ENCODE measurements around the gene PAQR9.
A peak's percentile ranks its signal among the peaks of the same experiment; 100 is the strongest.
"Not testable (repeated sequence)": the region's sequence is repeated elsewhere in the genome, so short reads cannot be mapped to it uniquely, and the experiment has no call there.

Gene PAQR9
- 0 to 0.15 reads per million in 2 donors for total RNA-seq

DNA sequence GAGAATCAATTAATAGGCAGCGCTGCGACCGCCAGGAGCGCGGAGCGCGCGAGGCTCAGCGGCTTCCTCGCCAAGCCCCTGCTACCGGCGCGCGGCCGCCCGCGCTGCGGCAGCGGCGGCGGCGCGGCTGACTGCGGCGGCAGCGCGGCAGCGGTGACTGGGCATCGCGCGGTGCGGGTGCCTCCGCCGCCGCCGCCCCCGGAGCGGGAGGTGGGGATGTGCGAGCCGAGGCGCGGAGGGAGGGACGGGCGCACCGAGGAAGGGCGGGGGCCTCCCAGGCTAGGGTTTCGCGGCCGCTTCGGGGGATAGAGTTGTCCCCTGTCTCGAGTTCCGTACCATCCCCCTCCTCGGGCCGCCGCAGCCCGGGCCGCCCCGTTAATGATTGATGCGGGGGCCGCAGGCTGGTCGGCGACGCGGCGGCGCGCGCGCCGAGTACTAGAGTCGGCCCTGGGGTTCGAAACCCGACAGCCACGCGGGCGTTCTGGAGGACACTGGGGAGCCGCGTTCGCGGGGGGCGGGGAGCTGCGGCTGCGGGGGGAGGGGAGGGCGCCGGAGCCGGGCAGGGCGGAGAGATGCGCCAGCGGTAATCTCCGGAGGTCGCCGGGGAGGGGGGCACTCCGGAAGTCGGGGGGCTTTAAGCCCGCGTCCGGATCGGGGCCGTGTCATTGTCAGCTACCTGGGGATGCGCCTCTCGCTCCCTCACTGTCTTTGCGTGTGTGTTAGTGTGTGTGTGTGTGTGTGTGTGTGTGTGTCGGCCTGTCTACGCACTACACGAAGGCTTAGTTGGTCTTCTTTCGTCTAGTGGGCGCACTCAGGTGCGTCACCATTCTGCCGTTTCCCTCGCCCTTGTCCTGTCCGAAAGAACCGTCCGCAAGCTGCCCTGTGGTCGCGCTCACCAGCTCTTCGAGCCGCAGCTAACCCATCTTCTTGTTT, at the start of gene PAQR9:
Gene PAQR9, minus strand, starts transcription at position 159 of the 933 bp plus-strand sequence. CDS start 338 bp downstream, outside the sequence.
- peak; percentile 9 for DNase-seq

GRCh38 chr3:143011705-143012104, 48.2 kb upstream of the PAQR9 start:
- DNase-seq: no peak

GRCh38 chr3:143010024-143010423, 46.5 kb upstream of the PAQR9 start:
- DNase-seq: no peak

DNA sequence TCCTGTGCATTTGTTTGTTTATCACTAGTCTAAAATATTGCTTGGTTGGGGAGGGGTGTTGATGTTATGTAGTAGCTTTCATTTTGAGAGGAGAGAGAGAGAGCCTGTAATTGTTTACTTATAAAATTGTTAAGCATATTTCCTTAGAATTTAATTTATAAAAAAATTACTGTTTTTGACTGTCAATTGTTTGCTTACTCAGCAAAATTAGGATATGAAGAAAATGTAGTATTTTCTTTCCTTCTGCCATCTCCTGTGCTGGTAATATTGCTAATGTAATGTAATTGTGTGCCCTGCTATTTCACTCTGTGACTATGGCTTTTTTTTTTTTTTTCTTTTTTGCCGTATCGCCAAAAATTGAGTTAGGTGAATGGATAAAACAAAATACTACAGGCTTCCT, 41.3 kb upstream of the PAQR9 start:
- DNase-seq: no peak

DNA sequence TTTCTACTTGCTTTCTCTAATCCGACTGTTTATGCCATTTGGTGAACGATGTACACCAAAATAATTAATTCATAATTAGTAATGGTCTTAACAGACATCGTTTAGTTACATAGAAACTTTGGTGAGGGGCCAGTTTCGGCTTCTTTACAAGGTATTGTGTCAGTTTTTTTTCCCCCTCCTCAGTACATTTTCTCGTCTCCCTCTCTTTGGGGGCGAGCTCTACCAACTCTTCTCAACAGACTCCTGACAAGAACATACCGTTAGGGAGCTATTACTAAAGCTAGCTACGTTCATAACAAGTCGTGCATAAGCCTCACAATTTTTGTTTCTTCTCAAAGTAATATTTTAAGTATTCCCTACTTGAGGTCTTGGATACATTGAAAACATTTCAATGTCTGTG, 39.3 kb upstream of the PAQR9 start:
- DNase-seq: no peak

GRCh38 chr3:143002083-143002712, 38.7 kb upstream of the PAQR9 start:
- no peak for DNase-seq

DNA sequence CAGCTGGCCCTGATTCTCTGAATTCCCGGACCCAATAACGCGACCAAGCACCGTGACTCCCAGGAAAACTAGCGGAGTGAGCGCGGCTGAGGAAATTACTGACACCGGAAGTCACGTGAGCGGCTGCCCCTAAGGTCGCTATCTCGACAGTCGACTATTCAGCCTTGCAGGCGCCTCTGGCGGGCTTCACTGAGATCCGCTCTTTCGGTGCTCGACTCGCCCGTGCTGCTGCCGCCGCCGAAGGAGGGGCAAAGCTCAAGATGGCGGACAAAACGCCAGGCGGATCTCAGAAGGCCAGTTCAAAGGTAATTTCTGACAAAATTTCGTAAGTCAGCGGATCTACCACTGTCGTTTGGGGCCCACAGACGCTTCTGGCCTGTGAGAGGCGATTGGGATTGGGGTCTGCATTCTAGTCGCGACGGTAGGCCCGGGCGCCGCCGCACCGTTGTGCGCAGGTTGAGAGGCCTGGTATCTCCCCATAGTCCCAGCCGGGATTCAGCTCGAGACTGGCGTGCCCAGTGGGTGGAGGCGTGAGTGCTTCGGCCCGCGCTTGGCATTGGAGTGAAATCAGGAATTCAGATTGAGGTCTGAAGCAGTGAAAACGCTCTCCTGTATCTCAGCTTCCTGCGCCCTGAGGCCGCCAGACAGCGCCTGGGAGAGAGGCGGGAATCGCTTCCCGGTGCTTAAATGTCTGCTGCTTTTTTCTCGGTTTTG, 38.1 kb upstream of the PAQR9 start, which contains the start of gene U2SURP:
Gene U2SURP, plus strand, starts transcription at position 202 of the 714 bp plus-strand sequence. Its CDS starts 59 bp downstream, at position 261.
- DNase-seq: peak; percentile 62

GRCh38 chr3:143001034-143001368, 37.5 kb upstream of the PAQR9 start:
- peak; percentile 9 for DNase-seq

DNA sequence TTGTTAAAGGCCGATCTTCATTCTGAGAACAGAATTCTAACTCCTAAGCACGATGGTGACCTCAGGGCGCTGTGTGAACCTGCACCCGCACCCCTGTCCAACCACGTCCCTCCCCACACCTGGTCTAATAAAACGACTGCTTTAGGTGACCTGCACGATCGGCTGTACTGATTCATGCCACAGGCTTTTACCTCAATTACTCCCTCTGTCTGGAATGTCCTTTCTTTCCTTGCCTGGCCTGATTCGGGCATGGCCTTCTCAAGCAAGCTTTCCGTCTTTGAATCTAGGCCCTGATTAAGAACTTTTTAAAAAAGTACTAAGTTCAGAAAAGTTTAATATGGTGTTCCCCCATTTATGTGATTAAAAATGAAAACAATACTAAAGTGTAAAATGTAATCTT, 37.1 kb upstream of the PAQR9 start:
- DNase-seq: no peak

DNA sequence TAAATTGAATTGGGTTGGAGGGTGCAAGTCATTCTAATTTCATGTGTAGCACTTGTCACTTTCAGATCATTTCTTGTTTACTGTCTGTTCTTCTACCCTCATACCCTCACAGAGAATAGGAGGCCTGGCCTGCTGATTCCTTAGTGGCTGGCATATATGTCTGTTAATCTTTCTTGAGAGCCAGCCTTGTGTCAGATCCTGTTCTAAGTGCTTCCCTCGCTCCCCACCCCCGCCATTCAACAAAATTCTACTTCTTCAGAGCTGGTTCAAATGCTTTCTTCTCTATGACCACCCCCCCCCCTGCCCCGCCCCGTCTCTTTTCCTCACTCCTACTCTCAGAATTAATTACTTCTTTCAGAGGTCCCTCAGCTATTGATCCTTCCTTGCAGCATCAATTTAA, 36.4 kb upstream of the PAQR9 start:
- DNase-seq: no peak

GRCh38 chr3:142998439-142998838, 35.0 kb upstream of the PAQR9 start:
- DNase-seq: no peak

DNA sequence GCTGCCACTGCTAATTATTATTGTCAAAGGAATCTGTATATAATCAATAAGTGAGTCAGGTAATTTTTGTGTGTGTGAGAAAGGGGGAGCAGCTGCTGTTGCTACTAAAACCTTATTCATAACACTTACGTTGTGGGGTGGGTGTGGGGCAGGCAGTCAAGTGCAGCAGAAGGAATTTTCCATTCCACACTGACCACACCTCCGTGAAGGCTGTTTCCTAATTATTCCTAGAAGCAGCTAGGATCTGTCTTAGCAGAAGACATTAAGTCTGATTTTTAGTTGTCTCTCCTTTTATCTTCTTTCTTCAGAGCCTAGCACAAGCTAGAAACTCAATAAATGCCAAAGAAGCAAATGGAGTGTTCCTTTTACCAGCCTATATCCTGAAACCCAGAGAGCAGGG, 33.9 kb upstream of the PAQR9 start:
- DNase-seq: no peak

DNA sequence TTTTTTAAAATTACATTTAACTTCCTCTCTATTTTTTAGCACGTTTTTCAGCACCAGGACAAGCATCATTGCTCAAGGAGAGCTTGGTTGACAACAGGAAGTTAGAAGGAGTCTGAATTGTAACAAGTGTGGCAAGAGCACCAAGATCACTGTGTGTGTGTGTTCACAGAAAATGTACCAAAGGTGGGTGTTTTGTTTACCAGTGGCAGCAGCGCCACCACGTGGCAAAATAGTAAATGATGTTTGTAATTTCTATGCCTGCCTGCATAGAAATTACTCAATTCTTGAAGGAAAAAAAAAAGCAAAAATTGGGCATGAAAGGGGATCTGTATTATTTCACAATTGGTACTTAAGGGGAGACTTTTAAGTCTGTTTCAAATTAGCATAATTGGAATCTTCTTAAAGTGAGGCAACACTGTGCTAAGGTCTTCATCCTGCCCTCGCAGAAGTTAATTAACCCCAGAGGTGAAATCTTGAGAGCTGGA, 30.5 kb upstream of the PAQR9 start:
- DNase-seq: no peak

GRCh38 chr3:142992323-142992722, 28.8 kb upstream of the PAQR9 start:
- no peak for DNase-seq

- DNase-seq: no peak
Observed at GRCh38 chr3:142990721-142991120, 27.2 kb upstream of the PAQR9 start.

DNA sequence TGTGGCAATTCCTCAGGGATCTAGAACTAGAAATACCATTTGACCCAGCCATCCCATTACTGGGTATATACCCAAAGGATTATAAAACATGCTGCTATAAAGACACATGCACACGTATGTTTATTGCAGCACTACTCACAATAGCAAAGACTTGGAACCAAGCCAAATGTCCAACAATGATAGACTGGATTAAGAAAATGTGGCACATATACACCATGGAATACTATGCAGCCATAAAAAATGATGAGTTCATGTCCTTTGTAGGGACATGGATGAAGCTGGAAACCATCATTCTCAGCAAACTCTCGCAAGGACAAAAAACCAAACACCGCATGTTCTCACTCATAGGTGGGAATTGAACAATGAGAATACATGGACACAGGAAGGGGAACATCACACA, 25.4 kb upstream of the PAQR9 start:
- DNase-seq: not testable (repeated sequence)

- DNase-seq: not testable (repeated sequence)
Observed at GRCh38 chr3:142988221-142988620, 24.7 kb upstream of the PAQR9 start.

GRCh38 chr3:142987707-142988106, 24.2 kb upstream of the PAQR9 start:
- DNase-seq: no peak

DNA sequence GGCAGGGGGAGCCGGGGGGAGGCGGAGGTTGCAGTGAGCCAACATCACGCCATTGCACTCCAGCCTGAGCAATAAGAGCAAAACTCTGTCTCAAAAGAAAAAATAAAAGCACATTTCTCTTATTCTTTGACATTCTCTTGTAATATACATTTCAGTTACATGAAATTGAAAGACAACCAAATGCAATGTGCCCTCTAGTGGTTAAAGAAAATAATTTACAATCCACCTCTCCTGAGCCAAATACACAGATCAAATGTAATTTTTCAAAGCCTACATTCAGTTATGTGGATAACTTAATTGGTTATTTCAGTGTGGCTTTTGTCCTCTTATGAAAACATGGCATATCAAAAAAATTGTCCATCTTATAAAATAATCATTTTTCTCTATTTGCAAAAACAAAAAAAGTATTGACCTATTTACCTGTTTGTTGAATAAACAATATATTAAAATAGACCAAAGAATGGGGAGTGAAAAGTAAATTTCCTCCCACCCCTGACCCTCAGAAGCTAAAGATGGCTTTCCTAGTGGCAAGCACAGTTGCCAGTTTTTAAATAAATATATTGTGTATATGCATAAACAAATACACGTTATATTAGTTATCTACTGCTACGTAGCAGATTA, 23.7 kb upstream of the PAQR9 start:
- DNase-seq: no peak

- no peak for DNase-seq
Observed at GRCh38 chr3:142984255-142984654, 20.8 kb upstream of the PAQR9 start.

- no peak for DNase-seq
Observed at GRCh38 chr3:142983318-142983717, 19.8 kb upstream of the PAQR9 start.

- DNase-seq: no peak
Observed at GRCh38 chr3:142982038-142982773, 18.7 kb upstream of the PAQR9 start.

Measured in activated gamma-delta T cell (primary cell).